Smooth muscle cell (in vitro differentiated cells): Measurements from ENCODE around the gene EPHA4. TPM values are rescaled to one million over a fixed set of nuclear protein-coding genes. Genes with fewer than 3 reads are reported as not detected.

Experiments
- DNase-seq: peaks from one replicate; lab custom pipeline; 2025; ENCODE audit not compliant: unreplicated experiment; lab: John Stamatoyannopoulos, UW
- H2AFZ ChIP-seq: fragments of 200-600 bp; sonication (generic); 2 replicates; pipeline ENCODE4 v1.6.0; 2016; ENCODE audit warnings: antibody characterized with exemption, low read depth, mild to moderate bottlenecking
- H3F3A ChIP-seq: fragments of 200-600 bp; sonication (generic); 2 replicates; pipeline ENCODE4 v1.6.0; 2017; ENCODE audit warnings: antibody characterized with exemption, low read depth
- H3K27ac ChIP-seq: fragments of 200-600 bp; sonication (generic); 2 replicates; pipeline ENCODE4 v1.5.1; 2016; ENCODE audit warnings: low read depth, mild to moderate bottlenecking
- H3K27me3 ChIP-seq: fragments of 200-600 bp; sonication (generic); 2 replicates; pipeline ENCODE4 v1.6.1; 2016; ENCODE audit warnings: low read depth, mild to moderate bottlenecking
- H3K36me3 ChIP-seq: fragments of 200-600 bp; sonication (generic); 2 replicates; pipeline ENCODE4 v1.5.1; 2016; ENCODE audit warnings: low read depth
- H3K4me1 ChIP-seq: fragments of 200-600 bp; sonication (generic); 2 replicates; pipeline ENCODE4 v1.5.1; 2016; ENCODE audit warnings: low read depth
- H3K4me2 ChIP-seq: fragments of 200-600 bp; sonication (generic); 2 replicates; pipeline ENCODE4 v1.6.0; 2016; ENCODE audit warnings: mild to moderate bottlenecking
- H3K4me3 ChIP-seq: fragments of 200-600 bp; sonication (generic); 2 replicates; pipeline ENCODE4 v1.5.1; 2016; ENCODE audit warnings: mild to moderate bottlenecking
- H3K79me2 ChIP-seq: fragments of 200-600 bp; sonication (generic); 2 replicates; pipeline ENCODE4 v1.6.0; 2016; ENCODE audit warnings: low read depth, mild to moderate bottlenecking
- H3K9ac ChIP-seq: fragments of 200-600 bp; sonication (generic); 2 replicates; pipeline ENCODE4 v1.6.0; 2016; ENCODE audit warnings: low read depth
- H3K9me3 ChIP-seq: fragments of 200-600 bp; sonication (generic); replicated peaks from 2 replicates; pipeline ENCODE4 v1.5.1; 2016; ENCODE audit warnings: low read depth
- H4K20me1 ChIP-seq: fragments of 200-600 bp; sonication (generic); 2 replicates; pipeline ENCODE4 v1.6.0; 2016; ENCODE audit warnings: low read depth
- WGBS: methylation state at CpG from one replicate; pipeline ENCODE4 v1.1.7; 2016; ENCODE audit warnings: low lambda C conversion rate; 5-methylcytosine and 5-hydroxymethylcytosine counted together
- polyA plus RNA-seq: library from polyadenylated mRNA; unstranded; fragments of >200 nt; fragmentation: Nextera tagmentation; extraction: Ambion mirVana; gene quantifications from 2 replicates; pipeline ENCODE4 v1.2.1, GENCODE V29; 2016
- total RNA-seq: library from RNA; depleted of rRNA; stranded (reverse); fragments of >200 nt; gene quantifications from 2 replicates; pipeline ENCODE4 v1.2.3, GENCODE V29; 2014
- TF ChIP-seq, protein P1 (sequence below): fragments of 200-600 bp; sonication (generic); IDR thresholded peaks from 2 replicates; pipeline ENCODE4 v1.5.1; 2017; ENCODE audit warnings: borderline replicate concordance, mild to moderate bottlenecking, antibody characterized with exemption; ENCODE audit not compliant: insufficient read depth, poor library complexity, severe bottlenecking

The EPHA4 gene
- total and polyA plus RNA-seq, 2 experiments from 2014 or later, result 2.8 to 48.3 TPM

GRCh38 chr2:221449406-221449805 is 122.7 kb downstream of the EPHA4 start:
- 63% methylated on average over 4 of the region's 4 CpGs for WGBS
- H3K9me3 ChIP-seq, result no peaks in the 10 kb centered on the region

GRCh38 chr2:221448844-221449390 is 123.2 kb downstream of the EPHA4 start:
- Histone ChIP-seq H3K36me3 (no peaks in the 10 kb centered on the region), H3K4me2 (no peak overlapping the region), H3K9me3 (no peaks in the 10 kb centered on the region), H2AFZ (no peak overlapping the region), H3K27me3 (no peaks in the 10 kb centered on the region), H3F3A (no peaks in the 10 kb centered on the region), H3K9ac (no peak overlapping the region), H3K4me1 (peaks cover 23% of the 10 kb centered on the region), H3K4me3 (no peak overlapping the region), H4K20me1 (no peaks in the 10 kb centered on the region), H3K27ac (no peak overlapping the region), H3K79me2 (no peaks in the 10 kb centered on the region)
- DNase-seq, result no peak
- WGBS, result 72% methylated on average over 4 of the region's 4 CpGs
- TF ChIP-seq, protein P1, sequence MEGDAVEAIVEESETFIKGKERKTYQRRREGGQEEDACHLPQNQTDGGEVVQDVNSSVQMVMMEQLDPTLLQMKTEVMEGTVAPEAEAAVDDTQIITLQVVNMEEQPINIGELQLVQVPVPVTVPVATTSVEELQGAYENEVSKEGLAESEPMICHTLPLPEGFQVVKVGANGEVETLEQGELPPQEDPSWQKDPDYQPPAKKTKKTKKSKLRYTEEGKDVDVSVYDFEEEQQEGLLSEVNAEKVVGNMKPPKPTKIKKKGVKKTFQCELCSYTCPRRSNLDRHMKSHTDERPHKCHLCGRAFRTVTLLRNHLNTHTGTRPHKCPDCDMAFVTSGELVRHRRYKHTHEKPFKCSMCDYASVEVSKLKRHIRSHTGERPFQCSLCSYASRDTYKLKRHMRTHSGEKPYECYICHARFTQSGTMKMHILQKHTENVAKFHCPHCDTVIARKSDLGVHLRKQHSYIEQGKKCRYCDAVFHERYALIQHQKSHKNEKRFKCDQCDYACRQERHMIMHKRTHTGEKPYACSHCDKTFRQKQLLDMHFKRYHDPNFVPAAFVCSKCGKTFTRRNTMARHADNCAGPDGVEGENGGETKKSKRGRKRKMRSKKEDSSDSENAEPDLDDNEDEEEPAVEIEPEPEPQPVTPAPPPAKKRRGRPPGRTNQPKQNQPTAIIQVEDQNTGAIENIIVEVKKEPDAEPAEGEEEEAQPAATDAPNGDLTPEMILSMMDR, result no peak

More at GRCh38 chr2:221449406-221449805, 122.7 kb downstream of the EPHA4 start:
- Histone ChIP-seq H3K79me2 (no peaks in the 10 kb centered on the region), H3K4me3 (no peak overlapping the region), H3F3A (no peaks in the 10 kb centered on the region), H3K4me1 (peaks cover 21% of the 10 kb centered on the region), H4K20me1 (no peaks in the 10 kb centered on the region), H3K27me3 (no peaks in the 10 kb centered on the region), H3K27ac (no peak overlapping the region), H3K4me2 (no peak overlapping the region), H3K9ac (no peak overlapping the region), H3K36me3 (no peaks in the 10 kb centered on the region), H2AFZ (no peak overlapping the region)
- TF ChIP-seq, protein P1, result no peak
- DNase-seq, result no peak

GRCh38 chr2:221448057-221448843 is 123.9 kb downstream of the EPHA4 start:
- H4K20me1 ChIP-seq, result no peaks in the 10 kb centered on the region
- H3K79me2 ChIP-seq, result no peaks in the 10 kb centered on the region
- no peaks in the 10 kb centered on the region for H3K36me3 ChIP-seq
- no peak for DNase-seq
- no peak overlapping the region for H3K4me3 ChIP-seq
- no peak overlapping the region for H3K27ac ChIP-seq
- no peaks in the 10 kb centered on the region for H3K27me3 ChIP-seq
- H3K9me3 ChIP-seq, result no peaks in the 10 kb centered on the region
- H3F3A ChIP-seq, result no peaks in the 10 kb centered on the region
- H2AFZ ChIP-seq, result no peak overlapping the region
- peaks cover 23% of the 10 kb centered on the region for H3K4me1 ChIP-seq
- WGBS, result 66% methylated on average over 8 of the region's 8 CpGs
- TF ChIP-seq, protein P1, result no peak
- H3K9ac ChIP-seq, result no peak overlapping the region
- H3K4me2 ChIP-seq, result no peak overlapping the region
